AML-193 (cell line): Measurements from ENCODE around the gene MPC1L.

Source experiments
- DNase-seq, 2 experiments: peaks; one replicate each; lab custom pipeline; 2025; lab: John Stamatoyannopoulos, UW

Gene MPC1L

GRCh38 chrX:40628506-40628905, 5.3 kb downstream of the MPC1L start:
- DNase-seq: peak; percentile 43 to 57

GRCh38 chrX:40632199-40632598, 9.0 kb downstream of the MPC1L start:
- DNase-seq: no peak

- DNase-seq: no peak
Measured at GRCh38 chrX:40637687-40638086, 14.5 kb downstream of the MPC1L start.

GRCh38 chrX:40644176-40644575, 20.9 kb downstream of the MPC1L start:
- peak; percentile 83 to 92 for DNase-seq

- DNase-seq: peak; percentile 51 to 60
Measured at GRCh38 chrX:40644821-40645358, 21.7 kb downstream of the MPC1L start.

GRCh38 chrX:40646489-40647306, 23.5 kb downstream of the MPC1L start:
- DNase-seq: no peak

GRCh38 chrX:40647307-40648197, 24.3 kb downstream of the MPC1L start, which contains the start of gene CXorf38:
Gene CXorf38 (minus strand): TSS chrX:40647561. CDS start chrX:40647520, 41 bp downstream.
- peak; percentile 65 to 67 for DNase-seq

- DNase-seq: peak; percentile 13 to 39
Measured at GRCh38 chrX:40651620-40652223, 28.5 kb downstream of the MPC1L start.

- DNase-seq: no peak
Measured at GRCh38 chrX:40652664-40653063, 29.4 kb downstream of the MPC1L start.

- DNase-seq: no peak
Measured at GRCh38 chrX:40653535-40653934, 30.3 kb downstream of the MPC1L start.

GRCh38 chrX:40660381-40660780, 37.2 kb downstream of the MPC1L start:
- no peak for DNase-seq

- no peak for DNase-seq
Measured at GRCh38 chrX:40661489-40661888, 38.3 kb downstream of the MPC1L start.

GRCh38 chrX:40663078-40663740, 40.0 kb downstream of the MPC1L start:
- DNase-seq: no peak

GRCh38 chrX:40663880-40664630, 40.8 kb downstream of the MPC1L start:
- no peak for DNase-seq

GRCh38 chrX:40671126-40671525, 47.9 kb downstream of the MPC1L start:
- no peak for DNase-seq
